D721Med (cell line): ENCODE measurements around the gene RAI14.

ENCODE experiments used
- DNase-seq: peaks from one replicate; pipeline ENCODE4 v3.0.0; 2011; ENCODE audit warnings: low spot score; ENCODE audit not compliant: insufficient read length
- FAIRE-seq: peaks from 2 replicates; lab custom pipeline; 2011; peaks lifted over from hg19 to GRCh38; lab: Jason Lieb, UNC
- CTCF ChIP-seq: IDR thresholded peaks from 2 replicates; pipeline ENCODE4 v1.5.1; 2012; ENCODE audit warnings: mild to moderate bottlenecking, control low read depth; ENCODE audit not compliant: insufficient read depth; ENCODE audit errors: missing control alignments

RAI14 gene

GRCh38 chr5:34666392-34667080 lies 10.4 kb downstream of the RAI14 start:
- DNase-seq (no peak), FAIRE-seq (no peak)
- no peak for TF ChIP-seq CTCF

GRCh38 chr5:34667705-34668104 lies 11.6 kb downstream of the RAI14 start:
- DNase-seq (no peak), FAIRE-seq (no peak)
- no peak for TF ChIP-seq CTCF

DNA sequence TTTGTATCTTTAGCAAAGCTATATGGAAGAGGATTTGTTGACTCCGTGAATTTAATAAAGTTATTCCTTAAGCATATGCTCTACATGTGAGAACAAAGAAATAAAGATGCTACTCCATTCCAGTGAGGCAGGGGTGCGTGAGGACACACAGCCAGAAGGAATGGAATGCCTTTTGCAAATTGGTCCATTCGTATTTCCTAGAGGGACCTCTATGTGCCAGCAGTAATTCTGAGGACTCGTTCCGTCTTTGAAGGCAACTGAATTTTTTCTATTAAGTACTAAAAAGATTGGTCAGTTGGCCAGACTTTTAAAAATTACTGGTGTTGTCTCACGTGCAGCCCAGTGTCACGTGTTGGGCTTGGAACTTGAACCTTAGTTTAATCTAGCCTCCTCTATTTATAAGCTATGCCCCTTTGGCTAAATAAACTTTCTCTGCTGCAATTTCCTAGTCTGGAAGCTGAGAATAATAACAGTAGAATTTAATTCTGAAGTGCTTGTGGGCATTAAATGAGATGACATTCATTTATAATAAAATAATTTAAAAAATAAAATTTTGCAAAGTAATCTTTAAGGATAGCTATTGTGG lies 13.9 kb downstream of the RAI14 start:
- TF ChIP-seq CTCF, result no peak
- FAIRE-seq (no peak), DNase-seq (no peak)

GRCh38 chr5:34672196-34672595 lies 16.1 kb downstream of the RAI14 start:
- TF ChIP-seq CTCF, result no peak
- FAIRE-seq (no peak), DNase-seq (no peak)

DNA sequence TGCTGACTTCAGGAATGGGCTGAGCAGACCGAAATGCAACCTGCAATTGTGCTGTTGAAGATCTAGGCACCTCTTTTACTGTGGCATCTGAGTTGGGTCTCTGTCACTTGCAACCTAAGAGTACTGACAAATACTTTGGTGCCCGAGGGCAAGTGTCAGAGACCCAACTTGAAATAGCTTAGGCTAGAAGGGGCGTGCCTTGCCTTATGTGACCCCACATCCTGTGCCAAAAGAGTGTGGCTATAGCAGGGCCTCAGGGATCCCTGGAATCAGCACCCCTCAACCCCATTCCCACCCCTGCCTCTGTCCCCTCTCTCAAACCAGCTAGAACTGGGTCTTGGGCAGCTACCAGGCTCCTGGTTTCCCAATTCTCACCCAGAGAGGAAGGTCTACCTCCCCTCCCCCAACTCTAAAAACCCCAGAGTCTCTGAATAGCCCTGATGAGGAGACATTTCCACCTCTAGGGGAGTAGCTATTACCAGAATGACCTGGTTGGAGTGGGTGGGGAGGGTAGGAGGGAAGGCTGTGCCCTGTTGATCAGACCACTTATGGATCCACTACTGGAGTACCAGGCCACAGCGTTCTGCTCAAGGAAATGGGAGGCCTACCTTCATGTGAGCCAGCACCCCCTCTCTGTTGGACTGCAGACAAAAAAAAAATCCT lies 17.5 kb downstream of the RAI14 start:
- no peak for TF ChIP-seq CTCF
- FAIRE-seq (no peak), DNase-seq (no peak)

- DNase-seq (no peak), FAIRE-seq (no peak)
- no peak for TF ChIP-seq CTCF
Observed at GRCh38 chr5:34674187-34674586, 18.1 kb downstream of the RAI14 start.

DNA sequence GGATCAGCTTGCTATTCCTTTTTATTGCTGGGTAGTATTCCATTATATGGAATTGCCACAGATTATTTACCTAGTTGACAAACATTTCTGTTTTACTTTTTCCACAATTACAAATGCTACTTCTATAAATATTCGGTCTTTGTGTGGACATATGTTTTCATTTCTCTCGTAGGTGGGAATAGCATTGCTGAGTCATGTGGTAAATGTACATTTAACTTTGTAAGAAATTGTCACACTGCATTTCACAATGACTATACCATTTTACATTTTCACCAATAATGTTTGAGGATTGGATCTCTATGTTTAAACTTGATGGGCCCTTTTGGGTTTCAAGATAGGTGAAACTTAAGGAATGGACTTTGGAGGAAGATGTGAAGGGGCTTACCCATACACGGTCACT lies 19.7 kb downstream of the RAI14 start:
- no peak for TF ChIP-seq CTCF
- DNase-seq, result no peak
- FAIRE-seq, result no peak
